Breast epithelium (tissue), 4 donors: Measurements from ENCODE around the gene GPATCH4. TPM values are rescaled to one million over a fixed set of nuclear protein-coding genes. Genes with fewer than 3 reads are reported as not detected.

Experiments used
- DNase-seq, 2 donors: peaks; one replicate each; pipeline ENCODE4 v3.0.0-alpha.2; 2019; ENCODE audit warnings: low spot score in 2 of 2
- H3K27ac ChIP-seq, 2 donors: fragments of 200-600 bp; sonication (generic) in 1 of 2; one replicate each; pipeline ENCODE4 v1.5.1; 2016 to 2019; ENCODE audit warnings: mild to moderate bottlenecking in 1 of 2
- H3K27me3 ChIP-seq, 2 donors: fragments of 200-600 bp; sonication (generic) in 1 of 2; one replicate each; pipeline versions ENCODE4 v1.5.1 to v1.6.0; 2017 to 2019; ENCODE audit warnings: control low read depth in 1 of 2, mild to moderate bottlenecking in 1 of 2
- H3K36me3 ChIP-seq: fragments of 200-600 bp; one replicate; pipeline ENCODE4 v1.5.1; 2019
- H3K4me1 ChIP-seq, 2 donors: fragments of 200-600 bp; sonication (generic); one replicate each; pipeline ENCODE4 v1.5.1; 2016 to 2019; ENCODE audit warnings: control low read depth in 1 of 2
- H3K4me3 ChIP-seq, 3 donors: fragments of 200-600 bp; sonication (generic); 1 replicate in 2 of 3; 2 replicates in 1 of 3; pipeline ENCODE4 v1.5.1; 2016 to 2019; ENCODE audit warnings: mild to moderate bottlenecking in 3 of 3, moderate library complexity in 2 of 3
- H3K9me3 ChIP-seq, 2 donors: fragments of 200-600 bp; sonication (generic) in 1 of 2; one replicate each; pipeline ENCODE4 v1.5.1; 2016 to 2019; ENCODE audit warnings: control low read depth in 1 of 2
- POLR2A ChIP-seq: fragments of 450-650 bp; IDR thresholded peaks from one replicate; pipeline ENCODE4 v1.6.1; 2016; ENCODE audit warnings: antibody characterized with exemption, mild to moderate bottlenecking, moderate library complexity
- POLR2AphosphoS5 ChIP-seq, 3 donors: sonication (generic); formaldehyde crosslinking; IDR thresholded peaks; one replicate each; pipeline ENCODE4 v1.6.1; 2017; ENCODE audit warnings: antibody characterized with exemption in 3 of 3
- intact Hi-C: fragments of 100-400 bp; cut with DNase I; formaldehyde crosslinking; loops from one replicate; pipeline ENCODE4 v1.15.1; 2023; ENCODE audit warnings: low total_unique reads
- total RNA-seq, 3 donors: library from RNA; depleted of rRNA; stranded (reverse); fragments of >200 nt; gene quantifications; one replicate each; pipeline ENCODE4 v1.1.0, GENCODE V29; 2016
- TF ChIP-seq, protein P1 (sequence below), 3 donors: fragments of 450-650 bp; IDR thresholded peaks; one replicate each; pipeline ENCODE4 v1.5.1; 2016 to 2017; ENCODE audit warnings: antibody characterized with exemption in 3 of 3, mild to moderate bottlenecking in 3 of 3, moderate library complexity in 3 of 3

The GPATCH4 gene
- total RNA-seq, 3 donors from 2014 or later = 20.2 to 31.1 (median 23.7) TPM

DNA sequence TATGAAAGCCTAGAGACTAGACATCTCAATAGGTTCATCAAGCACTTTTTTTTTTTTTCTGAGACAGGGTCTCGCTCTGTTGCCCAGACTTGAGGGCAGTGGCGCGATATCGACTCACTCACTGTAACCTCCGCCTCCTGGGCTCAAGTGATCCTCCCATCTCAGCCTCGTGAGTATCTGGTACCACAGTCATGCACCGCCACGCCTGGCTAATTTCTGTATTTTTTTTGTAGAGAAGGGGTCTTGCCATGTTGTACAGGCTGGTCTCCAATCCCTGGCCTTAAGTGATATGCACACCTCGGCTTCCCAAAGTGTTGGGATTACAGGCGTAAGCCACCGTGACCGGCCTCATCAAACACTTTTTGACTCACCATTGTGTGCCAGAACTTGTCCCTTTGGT, 613 bp upstream of the GPATCH4 start:
- no peaks in the 10 kb centered on the region for H3K36me3 ChIP-seq
- intact Hi-C loops = loop anchor here (10.0 kb wide), 1 partner anchor 147 kb away; no protein-coding TSS in a partner anchor
- no peak for DNase-seq
- H3K27ac ChIP-seq = peak overlapping the region; percentile 70 to 76
- peak overlapping the region; percentile 56 to 84 (median 69) for H3K4me3 ChIP-seq
- peaks cover 0 to 6% of the 10 kb centered on the region in 2 donors for H3K4me1 ChIP-seq
- H3K27me3 ChIP-seq = no peaks in the 10 kb centered on the region
- no peaks in the 10 kb centered on the region for H3K9me3 ChIP-seq
- TF ChIP-seq POLR2A (no peak), POLR2AphosphoS5 (IDR thresholded peaks at IDR 0.05) (no peak)
- TF ChIP-seq, protein P1, sequence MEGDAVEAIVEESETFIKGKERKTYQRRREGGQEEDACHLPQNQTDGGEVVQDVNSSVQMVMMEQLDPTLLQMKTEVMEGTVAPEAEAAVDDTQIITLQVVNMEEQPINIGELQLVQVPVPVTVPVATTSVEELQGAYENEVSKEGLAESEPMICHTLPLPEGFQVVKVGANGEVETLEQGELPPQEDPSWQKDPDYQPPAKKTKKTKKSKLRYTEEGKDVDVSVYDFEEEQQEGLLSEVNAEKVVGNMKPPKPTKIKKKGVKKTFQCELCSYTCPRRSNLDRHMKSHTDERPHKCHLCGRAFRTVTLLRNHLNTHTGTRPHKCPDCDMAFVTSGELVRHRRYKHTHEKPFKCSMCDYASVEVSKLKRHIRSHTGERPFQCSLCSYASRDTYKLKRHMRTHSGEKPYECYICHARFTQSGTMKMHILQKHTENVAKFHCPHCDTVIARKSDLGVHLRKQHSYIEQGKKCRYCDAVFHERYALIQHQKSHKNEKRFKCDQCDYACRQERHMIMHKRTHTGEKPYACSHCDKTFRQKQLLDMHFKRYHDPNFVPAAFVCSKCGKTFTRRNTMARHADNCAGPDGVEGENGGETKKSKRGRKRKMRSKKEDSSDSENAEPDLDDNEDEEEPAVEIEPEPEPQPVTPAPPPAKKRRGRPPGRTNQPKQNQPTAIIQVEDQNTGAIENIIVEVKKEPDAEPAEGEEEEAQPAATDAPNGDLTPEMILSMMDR (IDR thresholded peaks at IDR 0.05) = no peak

DNA sequence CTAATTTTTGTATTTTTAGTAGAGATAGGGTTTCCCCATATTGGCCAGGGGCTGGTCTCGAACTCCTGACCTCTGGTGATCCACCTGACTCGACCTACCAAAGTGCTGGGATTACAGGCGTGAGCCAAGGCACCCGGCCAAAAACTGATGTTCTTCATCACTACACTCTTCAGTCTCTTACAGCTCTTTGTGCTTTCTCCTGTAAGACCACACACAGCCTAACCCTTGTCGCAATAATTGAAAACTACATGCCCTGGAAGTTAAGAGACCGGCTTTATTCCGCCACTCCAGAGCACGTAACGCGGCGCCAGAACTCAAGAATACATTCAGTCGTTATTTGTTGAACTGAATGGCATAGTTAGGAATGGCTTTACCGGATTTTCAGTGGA, 552 bp downstream of the GPATCH4 start:
- peaks cover 0 to 6% of the 10 kb centered on the region in 2 donors for H3K4me1 ChIP-seq
- intact Hi-C loops = loop anchor here (10.0 kb wide), 1 partner anchor 146 kb away; no protein-coding TSS in a partner anchor
- H3K27ac ChIP-seq = peak overlapping the region; percentile 70 to 76
- TF ChIP-seq POLR2A (no peak), POLR2AphosphoS5 (IDR thresholded peaks at IDR 0.05) (no peak)
- no peaks in the 10 kb centered on the region for H3K27me3 ChIP-seq
- H3K9me3 ChIP-seq = no peaks in the 10 kb centered on the region
- H3K36me3 ChIP-seq = no peaks in the 10 kb centered on the region
- H3K4me3 ChIP-seq = peak overlapping the region; percentile 56 to 84 (median 69)
- no peak for DNase-seq

DNA sequence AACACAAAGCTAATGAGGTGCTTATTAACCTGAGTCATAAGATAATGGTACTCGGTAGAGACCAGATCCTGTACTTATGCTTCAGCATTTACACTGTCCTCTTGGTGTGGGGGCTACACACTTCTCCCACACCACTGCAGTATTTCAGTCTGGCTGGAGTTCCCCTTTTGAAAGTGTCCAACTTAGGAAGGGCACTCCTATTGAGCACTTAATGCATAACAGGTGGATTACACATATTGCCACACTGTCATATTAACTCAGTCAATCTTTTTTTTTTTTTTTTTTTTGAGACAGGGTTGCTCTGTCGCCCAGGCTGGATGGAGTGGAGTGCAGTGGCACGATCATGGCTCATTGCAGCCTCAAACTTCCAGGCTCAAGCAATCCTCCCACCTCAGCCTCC, 1.5 kb downstream of the GPATCH4 start:
- no peak overlapping the region for H3K4me3 ChIP-seq
- H3K27me3 ChIP-seq = no peaks in the 10 kb centered on the region
- H3K36me3 ChIP-seq = no peaks in the 10 kb centered on the region
- no peak overlapping the region for H3K27ac ChIP-seq
- no peaks in the 10 kb centered on the region for H3K9me3 ChIP-seq
- TF ChIP-seq, protein P1 (IDR thresholded peaks at IDR 0.05) = no peak
- TF ChIP-seq POLR2A = no peak
- TF ChIP-seq POLR2AphosphoS5 (IDR thresholded peaks at IDR 0.05) = no peak
- peaks cover 0 to 6% of the 10 kb centered on the region in 2 donors for H3K4me1 ChIP-seq
- intact Hi-C loops = loop anchor here (10.0 kb wide), 1 partner anchor 145 kb away; no protein-coding TSS in a partner anchor
- no peak for DNase-seq

DNA sequence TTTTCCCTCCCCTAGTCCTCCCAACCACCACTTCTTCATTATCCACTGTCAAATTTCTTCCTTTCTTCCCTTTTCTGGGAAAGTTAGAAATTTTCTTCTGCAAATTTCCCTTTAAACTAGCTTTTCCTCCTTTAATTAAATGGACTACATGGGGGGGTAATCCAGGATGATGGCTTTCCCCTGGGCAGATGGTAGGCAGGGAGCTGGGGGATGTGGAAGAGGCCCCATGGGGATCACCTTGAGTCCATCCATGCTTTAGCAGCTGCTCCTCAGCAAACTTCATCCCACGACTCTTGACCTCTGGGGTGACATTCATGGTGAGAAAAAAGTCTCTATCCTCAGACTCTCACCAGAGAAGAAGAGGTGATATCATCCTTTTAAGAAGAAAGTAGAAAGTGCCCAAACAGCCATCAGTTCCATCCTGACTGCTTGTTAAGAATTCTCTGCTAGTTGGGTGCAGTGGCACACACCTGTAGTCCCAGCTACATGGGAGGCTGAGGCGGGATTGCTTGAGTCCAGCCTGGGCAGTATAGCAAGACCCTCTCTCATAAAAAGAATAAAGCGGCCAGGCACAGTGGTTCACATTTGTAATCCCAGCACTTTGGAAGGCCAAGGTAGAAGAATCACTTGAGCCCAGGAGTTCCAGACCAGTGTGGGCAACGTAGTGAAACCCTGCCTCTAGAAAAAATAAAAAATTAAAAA, 2.4 kb downstream of the GPATCH4 start:
- Histone ChIP-seq H3K36me3 (no peaks in the 10 kb centered on the region), H3K9me3 (no peaks in the 10 kb centered on the region), H3K27me3 (no peaks in the 10 kb centered on the region), H3K4me1 (peaks cover 0 to 6% of the 10 kb centered on the region in 2 donors), H3K27ac (no peak overlapping the region), H3K4me3 (no peak overlapping the region)
- TF ChIP-seq POLR2A (no peak), POLR2AphosphoS5 (IDR thresholded peaks at IDR 0.05) (no peak)
- TF ChIP-seq, protein P1 (IDR thresholded peaks at IDR 0.05) = no peak
- intact Hi-C loops = no loop called here
- DNase-seq = no peak

DNA sequence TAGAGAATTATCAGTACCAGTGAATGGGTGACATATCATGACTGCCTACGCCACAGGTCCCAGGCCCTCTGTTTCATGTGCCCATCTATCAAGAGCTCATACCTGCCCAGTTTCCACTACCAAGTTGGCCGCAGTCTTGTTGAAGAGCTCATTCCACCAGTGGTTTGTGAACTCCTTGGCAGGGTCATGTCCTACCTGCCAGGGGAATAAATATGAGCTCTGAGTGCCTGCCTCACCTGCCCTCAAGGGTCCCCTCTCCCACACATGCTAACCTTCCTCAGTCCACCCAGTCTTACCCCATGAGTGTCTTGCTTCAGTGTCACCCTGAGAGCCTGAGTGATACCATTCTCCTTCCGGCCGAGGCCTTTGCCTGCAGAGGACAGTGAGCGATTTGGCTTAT, 3.2 kb downstream of the GPATCH4 start:
- Histone ChIP-seq H3K4me3 (no peak overlapping the region), H3K9me3 (no peaks in the 10 kb centered on the region), H3K36me3 (no peaks in the 10 kb centered on the region), H3K4me1 (peaks cover 0 to 6% of the 10 kb centered on the region in 2 donors), H3K27ac (no peak overlapping the region), H3K27me3 (no peaks in the 10 kb centered on the region)
- intact Hi-C loops = no loop called here
- no peak for DNase-seq
- TF ChIP-seq, protein P1 (IDR thresholded peaks at IDR 0.05) = no peak
- TF ChIP-seq POLR2A (no peak), POLR2AphosphoS5 (IDR thresholded peaks at IDR 0.05) (no peak)
